HepG2 (cell line): ENCODE results near the gene COPS6. TPM values are rescaled to one million over a fixed set of nuclear protein-coding genes. Genes with fewer than 3 reads are reported as not detected.

ENCODE experiments used
- BHLHE40 ChIP-seq: IDR thresholded peaks from 2 replicates; pipeline ENCODE4 v1.6.1; 2011; ENCODE audit warnings: low read length, improper control_type of control experiment
- CERS6 ChIP-seq: sonication (generic); formaldehyde crosslinking; IDR thresholded peaks from 2 replicates; pipeline ENCODE4 v1.5.0; 2020; ENCODE audit warnings: missing genetic modification reagents
- GTF2F1 ChIP-seq: fragments of 150-350 bp; IDR thresholded peaks from 2 replicates; pipeline ENCODE4 v1.6.1; 2014; ENCODE audit warnings: low read length
- ISL2 ChIP-seq: sonication (generic); formaldehyde crosslinking; IDR thresholded peaks from 2 replicates; pipeline ENCODE4 v1.5.0; 2020; ENCODE audit warnings: missing genetic modification reagents
- SATB2 ChIP-seq: sonication (generic); formaldehyde crosslinking; IDR thresholded peaks from 2 replicates; pipeline ENCODE4 v1.5.0; 2020; ENCODE audit warnings: missing genetic modification reagents
- SIX1 ChIP-seq: sonication (generic); formaldehyde crosslinking; IDR thresholded peaks from 2 replicates; pipeline ENCODE4 v1.4.0; 2020; ENCODE audit warnings: missing genetic modification reagents, borderline replicate concordance
- SRSF1 ChIP-seq: fragments of 200-400 bp; formaldehyde crosslinking; optimal IDR thresholded peaks from 2 replicates; pipeline ENCODE3; 2017; ENCODE audit warnings: mild to moderate bottlenecking, low read depth, low read length, moderate library complexity
- SSRP1 ChIP-seq: IDR thresholded peaks from 2 replicates; pipeline ENCODE4 v1.6.1; 2016; ENCODE audit warnings: control low read depth
- TARDBP ChIP-seq: sonication (generic); formaldehyde crosslinking; IDR thresholded peaks from 2 replicates; pipeline ENCODE4 v1.8.0; 2022; ENCODE audit warnings: mild to moderate bottlenecking, missing genetic modification reagents
- TEAD3 ChIP-seq: optimal IDR thresholded peaks from 2 replicates; pipeline ENCODE3; 2016; ENCODE audit warnings: borderline replicate concordance
- ZC3H4 ChIP-seq: sonication (generic); formaldehyde crosslinking; IDR thresholded peaks from 2 replicates; pipeline ENCODE4 v1.4.0; 2020; ENCODE audit warnings: missing genetic modification reagents, borderline replicate concordance
- ZFP36 ChIP-seq: fragments of 150-350 bp; IDR thresholded peaks from 2 replicates; pipeline ENCODE4 v1.6.1; 2018; ENCODE audit warnings: borderline replicate concordance, low read length, low read depth; ENCODE audit not compliant: partially characterized antibody
- ZFP90 ChIP-seq: sonication (generic); formaldehyde crosslinking; IDR thresholded peaks from 2 replicates; pipeline ENCODE4 v1.8.0; 2022; ENCODE audit warnings: missing genetic modification reagents, mild to moderate bottlenecking, inconsistent platforms, borderline replicate concordance
- ZMYM2 ChIP-seq: sonication (generic); formaldehyde crosslinking; IDR thresholded peaks from 2 replicates; pipeline ENCODE4 v1.8.0; 2022; ENCODE audit warnings: mild to moderate bottlenecking, missing genetic modification reagents
- ZNF30 ChIP-seq: sonication (generic); formaldehyde crosslinking; IDR thresholded peaks from 2 replicates; pipeline ENCODE4 v1.5.0; 2020; ENCODE audit warnings: mild to moderate bottlenecking, missing genetic modification reagents
- ZNF512B ChIP-seq: sonication (generic); formaldehyde crosslinking; IDR thresholded peaks from 2 replicates; pipeline ENCODE4 v1.5.1; 2020; ENCODE audit warnings: missing genetic modification reagents, mild to moderate bottlenecking, borderline replicate concordance
- ZNF607 ChIP-seq: sonication (generic); formaldehyde crosslinking; IDR thresholded peaks from 2 replicates; pipeline ENCODE4 v1.5.1; 2020; ENCODE audit warnings: missing genetic modification reagents, mild to moderate bottlenecking, borderline replicate concordance
- ZNF746 ChIP-seq: sonication (generic); formaldehyde crosslinking; IDR thresholded peaks from 2 replicates; pipeline ENCODE4 v1.8.0; 2022; ENCODE audit warnings: mild to moderate bottlenecking, missing genetic modification reagents
- polyA plus RNA-seq, 8 experiments: library from polyadenylated mRNA; depleted of rRNA in 3 of 8; stranded (reverse) in 7 of 8; unstranded in 1 of 8; fragments of >200 nt; fragmentation: Illumina TruSeq in 4 of 8; extraction: Trizol in 4 of 8; gene quantifications; 2 replicates each; pipeline versions ENCODE4 v1.2.1 to v1.2.3, GENCODE V29; 2011 to 2016; ENCODE audit warnings: low read depth in 4 of 8, missing spikeins in 1 of 8, mixed read lengths in 1 of 8; ENCODE audit not compliant: insufficient read depth in 1 of 8
- total RNA-seq, 5 experiments: library from RNA; depleted of rRNA; stranded (reverse); fragments of >200 nt; fragmentation: Illumina TruSeq; extraction: Trizol; gene quantifications; 2 replicates each; pipeline ENCODE4 v1.2.3, GENCODE V29; 2016; ENCODE audit warnings: low read depth in 1 of 5
- TF ChIP-seq, protein P1 (sequence below): sonication (generic); formaldehyde crosslinking; IDR thresholded peaks from 2 replicates; pipeline ENCODE4 v1.4.0; 2020; ENCODE audit warnings: missing genetic modification reagents
- TF ChIP-seq, protein P2 (sequence below): sonication (generic); formaldehyde crosslinking; IDR thresholded peaks from 2 replicates; pipeline ENCODE4 v1.8.0; 2022; ENCODE audit warnings: mild to moderate bottlenecking, missing genetic modification reagents, moderate library complexity

The COPS6 gene
- total and polyA plus RNA-seq, 2 of the 13 experiments (the other 11 are each of a cell fraction or from before 2014, with no cell fraction given): 33.4 to 117 TPM

- no peak; the same call in 1 of the 2 replicates for TF ChIP-seq CERS6 (CRISPR knock-in tag)
- TF ChIP-seq ZFP90 (CRISPR knock-in tag): peak; percentile 79
- no peak for TF ChIP-seq ZC3H4 (CRISPR knock-in tag)
- peak; percentile 74; the same call in 1 of the 2 replicates for TF ChIP-seq ISL2 (CRISPR knock-in tag)
- peak; percentile 67 for TF ChIP-seq ZNF746 (CRISPR knock-in tag)
- TF ChIP-seq ZNF512B (CRISPR knock-in tag): no peak
- TF ChIP-seq, protein P1, sequence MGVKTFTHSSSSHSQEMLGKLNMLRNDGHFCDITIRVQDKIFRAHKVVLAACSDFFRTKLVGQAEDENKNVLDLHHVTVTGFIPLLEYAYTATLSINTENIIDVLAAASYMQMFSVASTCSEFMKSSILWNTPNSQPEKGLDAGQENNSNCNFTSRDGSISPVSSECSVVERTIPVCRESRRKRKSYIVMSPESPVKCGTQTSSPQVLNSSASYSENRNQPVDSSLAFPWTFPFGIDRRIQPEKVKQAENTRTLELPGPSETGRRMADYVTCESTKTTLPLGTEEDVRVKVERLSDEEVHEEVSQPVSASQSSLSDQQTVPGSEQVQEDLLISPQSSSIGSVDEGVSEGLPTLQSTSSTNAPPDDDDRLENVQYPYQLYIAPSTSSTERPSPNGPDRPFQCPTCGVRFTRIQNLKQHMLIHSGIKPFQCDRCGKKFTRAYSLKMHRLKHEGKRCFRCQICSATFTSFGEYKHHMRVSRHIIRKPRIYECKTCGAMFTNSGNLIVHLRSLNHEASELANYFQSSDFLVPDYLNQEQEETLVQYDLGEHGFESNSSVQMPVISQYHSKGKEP (CRISPR knock-in tag): peak; percentile 39; the same call in 1 of the 2 replicates
- TF ChIP-seq, protein P2, sequence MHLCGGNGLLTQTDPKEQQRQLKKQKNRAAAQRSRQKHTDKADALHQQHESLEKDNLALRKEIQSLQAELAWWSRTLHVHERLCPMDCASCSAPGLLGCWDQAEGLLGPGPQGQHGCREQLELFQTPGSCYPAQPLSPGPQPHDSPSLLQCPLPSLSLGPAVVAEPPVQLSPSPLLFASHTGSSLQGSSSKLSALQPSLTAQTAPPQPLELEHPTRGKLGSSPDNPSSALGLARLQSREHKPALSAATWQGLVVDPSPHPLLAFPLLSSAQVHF (CRISPR knock-in tag): peak; percentile 84; the same call in 1 of the 2 replicates
- TF ChIP-seq TARDBP (CRISPR knock-in tag): peak; percentile 96
- no peak for TF ChIP-seq SRSF1
- peak; percentile 69; the same call in 1 of the 2 replicates for TF ChIP-seq ZMYM2
- peak; percentile 64 for TF ChIP-seq TEAD3 (CRISPR knock-in tag)
- no peak for TF ChIP-seq GTF2F1
- TF ChIP-seq SATB2 (CRISPR knock-in tag): no peak
- no peak for TF ChIP-seq ZFP36
- peak; percentile 44; the same call in 1 of the 2 replicates for TF ChIP-seq SIX1 (CRISPR knock-in tag)
- TF ChIP-seq SSRP1 (CRISPR knock-in tag): no peak
- TF ChIP-seq ZNF30: peak; percentile 87; the same call in 1 of the 2 replicates
- TF ChIP-seq BHLHE40: peak; percentile 49; the same call in 1 of the 2 replicates
- no peak for TF ChIP-seq ZNF607 (CRISPR knock-in tag)
Measured at GRCh38 chr7:100081535-100082102, 7.2 kb upstream of the COPS6 start, which contains the start of gene ZNF3 (continued).
